NK-92 (cell line): ENCODE data around the gene FOXRED1.
"Not testable (repeated sequence)": the region's sequence is repeated elsewhere in the genome, so short reads cannot be mapped to it uniquely, and the experiment has no call there.

Experiments used
- DNase-seq: peaks from one replicate; lab custom pipeline; 2025; ENCODE audit not compliant: unreplicated experiment; lab: John Stamatoyannopoulos, UW

FOXRED1 gene

GRCh38 chr11:126268708-126269579, at the start of gene FOXRED1, which contains the start of gene SRPRA:
Gene FOXRED1 (plus strand): TSS chr11:126269154. CDS start chr11:126269207, 53 bp downstream.
Gene SRPRA (minus strand): TSS chr11:126268895. CDS start chr11:126268804, 91 bp downstream.
- DNase-seq, result peak; percentile 95

DNA sequence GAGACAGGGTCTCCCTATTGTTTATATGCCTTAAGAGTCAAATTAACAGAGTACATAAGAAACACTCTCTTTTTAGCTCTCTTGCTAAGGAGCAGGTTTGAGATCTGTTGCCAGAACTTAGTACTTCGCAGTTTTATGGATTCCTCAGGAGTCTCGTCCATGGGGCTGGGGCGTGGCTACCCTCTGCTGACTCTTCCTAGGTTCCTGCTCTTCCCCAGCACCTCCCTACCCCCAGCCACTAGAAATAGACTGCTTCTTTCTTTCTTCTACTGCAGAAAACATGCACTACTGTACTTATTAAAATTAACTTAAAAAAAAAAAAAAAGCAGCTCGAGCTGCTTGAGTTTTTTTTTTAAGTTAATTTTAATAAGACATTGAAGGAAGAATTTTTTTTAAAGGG, 49.4 kb upstream of the FOXRED1 start:
- no peak for DNase-seq

GRCh38 chr11:126224647-126225294, 44.2 kb upstream of the FOXRED1 start:
- DNase-seq, result no peak

GRCh38 chr11:126225295-126225665, 43.7 kb upstream of the FOXRED1 start:
- no peak for DNase-seq

- no peak for DNase-seq
These were observed 42.4 kb upstream of the FOXRED1 start for GRCh38 chr11:126226334-126227084.

DNA sequence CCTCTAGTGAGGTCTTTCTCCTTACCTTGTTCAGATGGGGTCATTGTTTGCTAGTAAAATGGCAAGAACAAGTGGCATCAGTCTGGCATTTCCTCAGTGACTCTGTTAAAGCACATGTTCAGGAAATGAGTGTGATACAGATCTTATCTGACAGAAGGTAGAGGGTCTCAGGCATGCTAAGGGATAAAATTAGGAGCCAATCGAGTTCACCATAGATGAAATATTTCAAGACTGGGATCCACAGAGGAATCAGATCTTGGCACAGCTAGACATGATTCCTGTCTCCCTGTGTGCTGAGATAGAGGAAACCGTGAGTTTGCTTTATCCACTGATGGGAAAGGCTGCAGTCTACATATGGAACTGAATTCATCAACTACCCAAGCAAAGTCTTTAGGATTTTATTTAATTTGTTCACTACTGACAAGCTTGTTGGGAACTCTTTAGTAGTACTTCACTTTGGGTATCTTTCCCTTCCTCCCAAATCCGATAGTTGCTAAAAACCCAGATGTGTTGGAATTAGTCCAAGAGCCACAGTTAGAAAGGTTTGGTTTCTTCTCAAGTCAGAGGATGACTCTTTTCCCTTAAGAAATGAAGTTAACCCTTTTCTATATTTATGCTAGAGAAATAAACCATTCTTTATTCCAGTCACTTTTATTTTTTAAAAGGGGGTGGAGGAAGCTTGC, 39.0 kb upstream of the FOXRED1 start:
- DNase-seq, result no peak

DNA sequence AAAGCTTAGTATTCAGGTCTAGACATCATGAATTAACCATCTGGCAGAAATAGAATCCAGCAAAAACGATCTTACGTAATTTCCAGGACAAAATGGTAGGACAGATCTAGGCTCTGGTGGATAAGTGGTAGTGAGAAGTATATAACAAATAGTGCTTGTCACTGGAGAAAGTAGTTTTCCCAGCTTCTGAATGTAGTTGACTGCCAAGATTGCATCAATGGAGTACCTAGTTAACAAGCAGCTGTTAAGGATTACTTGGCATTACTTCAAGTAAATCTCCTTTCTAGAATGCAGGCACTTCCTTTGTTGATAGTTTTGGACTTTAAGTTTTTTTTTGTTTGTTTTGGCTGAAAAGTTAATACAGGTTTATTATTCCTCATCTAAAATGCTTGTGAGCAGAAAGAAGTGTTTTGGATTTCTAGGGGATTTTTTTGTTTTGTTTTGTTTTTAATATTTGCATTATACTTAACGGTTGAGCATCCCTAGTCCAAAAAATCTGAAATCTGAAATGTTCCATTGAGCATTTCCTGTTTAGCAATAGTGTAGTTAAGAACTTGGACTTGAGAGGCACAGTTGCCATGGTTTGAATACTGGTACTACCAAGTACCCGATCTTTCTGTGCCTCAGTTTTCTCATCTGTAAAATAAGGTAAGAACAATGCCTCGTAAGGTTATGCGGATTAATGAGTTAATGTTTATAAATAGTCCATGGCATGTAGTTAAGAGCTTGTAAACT, 37.1 kb upstream of the FOXRED1 start:
- DNase-seq, result no peak

DNA sequence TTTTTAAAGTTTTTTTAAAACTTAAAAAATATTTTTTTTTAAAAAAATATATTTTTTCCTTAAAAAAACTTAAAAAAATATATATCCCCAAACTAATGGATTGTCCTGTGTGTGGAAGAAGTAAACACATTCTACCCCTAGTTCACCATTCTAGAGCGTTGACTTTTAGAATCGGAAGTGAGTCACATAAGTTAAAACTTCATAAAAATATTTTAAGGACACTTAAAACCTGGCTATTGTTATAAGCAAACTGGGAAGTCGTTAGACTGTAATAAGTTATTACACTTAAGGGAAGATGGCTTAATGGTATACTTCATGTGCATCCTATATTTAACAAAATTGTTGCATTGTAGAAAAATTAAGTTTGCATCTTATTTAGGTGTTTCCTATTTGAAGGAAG, 36.3 kb upstream of the FOXRED1 start:
- no peak for DNase-seq

- DNase-seq, result no peak
These were observed 35.6 kb upstream of the FOXRED1 start for GRCh38 chr11:126233391-126233790.

DNA sequence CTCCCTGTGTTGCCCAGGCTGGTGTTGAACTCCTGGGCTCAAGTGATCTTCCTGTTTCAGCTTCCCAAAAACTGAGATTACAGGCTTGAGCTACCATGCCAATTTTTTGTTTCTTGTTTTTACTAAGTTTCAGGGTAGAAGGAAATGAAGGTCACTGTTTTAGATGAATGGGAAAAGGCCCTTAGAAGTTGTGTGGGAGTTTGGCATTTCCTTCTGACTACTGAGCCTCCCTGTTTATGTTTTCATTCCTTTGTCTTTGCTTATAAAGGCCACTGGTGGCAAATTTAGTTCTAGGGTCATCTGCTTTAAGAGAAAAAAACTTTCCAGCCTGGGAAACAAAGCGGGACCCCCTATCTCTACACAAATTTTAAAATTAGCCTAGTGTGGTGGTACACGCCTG, 22.3 kb upstream of the FOXRED1 start:
- no peak for DNase-seq

GRCh38 chr11:126253265-126253664, 15.7 kb upstream of the FOXRED1 start:
- DNase-seq, result no peak

DNA sequence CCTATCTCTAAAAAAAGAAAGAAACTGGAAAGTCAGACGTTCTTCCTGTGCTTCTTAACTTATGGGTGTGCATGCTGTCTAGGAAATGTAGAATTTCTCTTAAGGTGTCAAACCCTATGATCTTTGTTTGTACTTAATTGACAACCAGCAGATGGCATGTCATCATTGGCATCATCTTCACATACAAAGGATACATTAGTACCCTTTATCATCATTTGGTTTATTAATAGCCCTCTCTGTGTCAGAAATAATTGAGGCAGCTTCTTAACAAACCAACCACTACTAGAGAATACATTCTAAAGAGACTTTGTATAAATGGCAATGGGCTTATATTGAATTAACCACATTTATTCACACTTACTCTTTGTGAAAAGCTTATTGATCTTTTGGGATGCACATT, 14.1 kb upstream of the FOXRED1 start:
- DNase-seq, result no peak

GRCh38 chr11:126255507-126255906, 13.4 kb upstream of the FOXRED1 start:
- DNase-seq, result not testable (repeated sequence)

DNA sequence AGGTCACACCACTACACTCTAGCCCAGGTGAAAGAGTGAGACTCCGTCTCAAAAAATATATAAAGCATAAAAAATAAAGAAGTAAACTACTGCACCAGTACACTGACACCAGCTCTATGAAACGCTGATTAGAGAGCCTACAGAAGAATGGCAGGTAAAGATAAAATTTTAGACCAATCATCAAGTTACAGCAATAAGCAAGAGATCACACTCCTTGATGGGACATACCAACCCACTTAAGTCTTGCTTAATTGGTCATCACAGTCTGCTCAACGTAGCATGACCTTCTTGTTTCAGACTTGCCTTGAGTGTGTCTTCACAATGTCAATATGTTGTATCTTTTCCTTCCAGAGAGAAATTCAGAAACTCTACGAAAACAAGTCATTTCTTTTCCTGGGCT, 12.7 kb upstream of the FOXRED1 start:
- no peak for DNase-seq

GRCh38 chr11:126257144-126257543, 11.8 kb upstream of the FOXRED1 start:
- no peak for DNase-seq

GRCh38 chr11:126257764-126258163, 11.2 kb upstream of the FOXRED1 start:
- DNase-seq, result no peak

GRCh38 chr11:126262216-126262615, 6.7 kb upstream of the FOXRED1 start:
- no peak for DNase-seq

- DNase-seq, result no peak
These were observed 5.5 kb upstream of the FOXRED1 start for GRCh38 chr11:126263489-126263888.

DNA sequence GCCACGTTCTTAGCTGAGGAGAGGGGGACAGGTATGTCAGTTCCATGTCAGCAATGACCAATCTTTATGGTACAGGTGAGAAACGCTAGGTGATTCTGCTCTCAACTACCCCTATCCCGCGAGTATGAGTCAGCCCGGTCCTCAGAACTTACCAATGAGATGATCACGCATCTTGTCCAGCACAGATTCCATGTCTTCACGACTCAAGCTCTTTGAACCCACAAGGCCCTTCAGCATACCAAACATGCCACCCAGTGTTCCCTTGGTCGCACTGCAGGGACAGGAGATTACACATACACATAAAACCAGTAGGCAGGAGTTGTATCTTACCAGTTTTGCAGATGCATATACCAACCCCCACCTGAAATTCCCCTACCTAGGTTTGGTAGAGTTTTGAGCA, 3.1 kb upstream of the FOXRED1 start:
- DNase-seq, result no peak

- no peak for DNase-seq
These were observed 1.3 kb upstream of the FOXRED1 start for GRCh38 chr11:126267650-126268049.

- no peak for DNase-seq
These were observed 620 bp upstream of the FOXRED1 start for GRCh38 chr11:126268361-126268707.
